ELR (cell line): Measurements from ENCODE around the gene ZMYND10.

Experiments used
- DNase-seq: peaks from one replicate; pipeline ENCODE4 v3.0.0-alpha.2; 2015; ENCODE audit warnings: low read depth

The ZMYND10 gene

GRCh38 chr3:50302095-50303012 lies 43.2 kb downstream of the ZMYND10 start:
- no peak for DNase-seq

GRCh38 chr3:50300681-50301254 lies 44.8 kb downstream of the ZMYND10 start:
- no peak for DNase-seq

- peak; percentile 67 for DNase-seq
Measured at GRCh38 chr3:50299929-50300680, 45.4 kb downstream of the ZMYND10 start.

- no peak for DNase-seq
Measured at GRCh38 chr3:50299638-50299928, 45.9 kb downstream of the ZMYND10 start.

GRCh38 chr3:50298836-50299637 lies 46.5 kb downstream of the ZMYND10 start, which contains the start of the genes HYAL3 and NAA80:
Gene HYAL3, minus strand, starts transcription at chr3:50299405. Its CDS starts 3,803 bp downstream, at chr3:50295602.
Gene NAA80, minus strand, starts transcription at chr3:50299405. Its CDS starts 1,942 bp downstream, at chr3:50297463.
- DNase-seq, result peak; percentile 99

- DNase-seq, result peak; percentile 28
Measured at GRCh38 chr3:50297896-50298725, 47.4 kb downstream of the ZMYND10 start.

- DNase-seq, result no peak
Measured at GRCh38 chr3:50297384-50297775, 48.2 kb downstream of the ZMYND10 start.

GRCh38 chr3:50296721-50297383 lies 48.7 kb downstream of the ZMYND10 start:
- no peak for DNase-seq

- DNase-seq, result no peak
Measured at GRCh38 chr3:50295553-50296431, 49.7 kb downstream of the ZMYND10 start.

GRCh38 chr3:50294492-50295403 lies 50.8 kb downstream of the ZMYND10 start:
- DNase-seq, result no peak

GRCh38 chr3:50294089-50294488 lies 51.4 kb downstream of the ZMYND10 start:
- no peak for DNase-seq

- DNase-seq, result no peak
Measured at GRCh38 chr3:50293079-50293801, 52.3 kb downstream of the ZMYND10 start.

GRCh38 chr3:50292159-50293078 lies 53.1 kb downstream of the ZMYND10 start, which contains the start of gene IFRD2:
Gene IFRD2, minus strand, starts transcription at chr3:50292429. Its CDS starts 155 bp downstream, at chr3:50292274.
- DNase-seq, result peak; percentile 97
